GM12801 (cell line): ENCODE results near the gene SMYD3.

Experiments used
- CTCF ChIP-seq: IDR thresholded peaks from one replicate; pipeline ENCODE4 v1.5.1; 2011; ENCODE audit warnings: control low read depth; ENCODE audit not compliant: insufficient read length; ENCODE audit errors: extremely low read depth

SMYD3 gene

DNA sequence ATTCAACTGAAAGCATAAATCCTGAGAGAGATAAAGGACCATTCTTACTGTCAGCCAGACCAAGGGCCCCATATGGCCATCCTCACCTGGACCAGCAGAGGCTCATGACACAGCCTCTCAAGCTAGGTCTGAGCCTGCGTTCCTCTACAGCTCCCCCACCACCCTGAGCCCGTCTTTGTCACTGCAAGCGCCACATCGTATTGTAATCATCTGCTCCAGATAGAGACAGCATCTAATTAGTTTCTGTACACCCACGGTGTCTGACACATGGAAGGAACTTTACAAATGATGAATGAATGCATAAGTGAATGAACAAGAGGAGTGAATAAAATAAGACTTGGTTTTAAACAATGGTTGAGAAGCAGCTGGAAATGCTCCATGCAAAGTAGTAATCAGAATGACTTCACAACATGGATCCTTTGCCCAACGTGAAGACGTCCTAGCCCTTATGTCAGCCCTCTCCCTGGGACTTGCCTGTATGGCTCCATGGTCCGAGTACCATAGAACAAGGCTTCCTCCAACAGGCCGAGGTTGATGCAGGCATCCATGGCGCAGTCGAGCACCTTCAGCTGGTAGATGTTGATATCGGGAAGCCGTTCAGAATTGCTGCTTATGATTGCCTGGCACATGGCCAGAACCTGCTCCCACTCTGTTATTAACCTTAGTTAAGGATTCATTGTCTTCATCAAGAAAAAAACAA is 648.9 kb downstream of the SMYD3 start:
- TF ChIP-seq CTCF, result no peak

DNA sequence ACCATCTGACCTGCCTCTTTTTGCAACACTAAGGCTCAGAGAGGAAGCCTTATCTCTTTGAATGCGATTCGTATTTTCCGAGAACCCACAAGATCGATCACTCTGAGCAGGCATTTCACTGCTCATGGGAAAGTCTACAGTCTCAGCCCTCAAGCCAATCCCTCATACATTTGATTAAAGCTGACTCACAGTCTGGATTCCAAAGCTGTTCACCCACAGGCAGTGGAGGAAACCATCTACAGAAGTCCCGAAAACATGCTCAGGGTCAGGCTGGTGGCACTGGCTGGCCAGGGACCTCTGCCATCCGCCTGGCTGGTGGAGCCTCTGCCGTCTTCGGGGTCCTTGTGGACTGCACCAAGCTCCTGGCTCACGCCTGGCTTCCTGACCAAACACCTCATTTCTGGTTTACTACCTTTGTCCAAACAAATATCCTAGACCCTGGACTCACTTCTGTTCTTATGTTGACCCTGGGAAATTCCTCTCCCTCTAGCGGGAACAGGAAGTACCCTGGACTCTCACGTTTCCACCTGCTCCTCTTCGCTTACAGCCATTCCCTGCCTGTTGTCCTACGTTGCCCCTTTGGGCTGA is 650.0 kb downstream of the SMYD3 start:
- no peak for TF ChIP-seq CTCF

GRCh38 chr1:245855846-245856730 is 651.0 kb downstream of the SMYD3 start:
- TF ChIP-seq CTCF, result no peak

- no peak for TF ChIP-seq CTCF
These were observed 653.8 kb downstream of the SMYD3 start for GRCh38 chr1:245853291-245853690.

DNA sequence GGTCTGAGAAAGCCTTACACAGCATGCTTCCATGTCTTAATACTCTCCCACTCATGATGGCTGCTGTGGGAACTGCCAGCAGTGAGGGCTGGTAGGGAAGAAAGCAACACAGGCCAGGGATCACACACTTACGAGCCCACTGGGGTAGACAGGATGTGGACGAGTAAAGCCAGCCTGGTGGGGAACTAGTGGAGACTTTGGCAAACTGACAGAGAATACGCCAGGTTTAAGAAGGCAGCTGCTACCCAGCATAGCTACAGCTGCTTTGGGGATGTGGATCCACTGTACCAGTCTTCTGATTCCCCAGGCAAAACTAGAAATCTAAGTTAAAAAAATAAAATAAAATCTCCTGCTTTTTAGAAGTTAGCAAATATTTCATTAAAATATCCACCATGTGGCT is 664.0 kb downstream of the SMYD3 start:
- no peak for TF ChIP-seq CTCF

DNA sequence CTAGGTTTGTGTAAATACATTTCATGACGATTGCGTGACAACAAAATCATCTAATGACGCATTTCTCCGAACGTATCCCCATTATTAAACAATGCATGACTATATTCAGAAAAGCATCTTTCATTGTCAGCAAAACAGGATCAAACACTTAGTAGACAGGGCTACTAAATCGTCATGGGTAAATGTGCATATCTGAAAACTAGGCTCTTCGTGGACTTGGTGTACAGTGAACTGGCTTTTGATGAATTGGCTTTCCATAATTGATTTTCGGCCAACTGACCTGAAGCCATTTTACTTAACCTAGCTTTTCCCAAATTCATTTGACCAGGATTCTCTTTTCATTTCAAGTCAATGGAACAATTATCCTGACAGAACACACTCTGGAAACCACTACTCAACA is 665.0 kb downstream of the SMYD3 start:
- TF ChIP-seq CTCF, result no peak

DNA sequence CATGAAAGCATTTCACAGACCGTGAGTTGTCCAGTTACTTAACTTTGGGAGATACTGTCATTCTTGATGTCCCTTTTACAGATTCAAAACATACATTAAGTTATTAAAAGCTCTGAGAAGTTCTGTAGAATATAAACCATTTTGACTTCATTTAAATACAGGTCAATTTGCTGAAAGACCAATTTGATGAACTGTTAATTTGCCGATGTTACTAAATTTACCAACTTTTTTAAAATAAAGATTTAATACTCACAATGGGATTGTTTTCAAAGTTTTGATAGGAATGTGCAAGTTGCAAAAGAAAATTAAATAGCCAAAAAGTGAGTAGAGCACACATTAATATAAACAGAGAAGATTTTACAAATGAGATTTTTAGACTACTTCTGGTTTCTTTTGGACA is 666.1 kb downstream of the SMYD3 start:
- TF ChIP-seq CTCF, result no peak
